GM19397 (cell line): Measurements from ENCODE around the gene TCF20.

ENCODE experiments used
- ATAC-seq: cut with Tn5 transposase; IDR thresholded peaks from one replicate; pipeline ENCODE4 v1.9.1; 2021; ENCODE audit warnings: mild to moderate bottlenecking, moderate library complexity; ENCODE audit not compliant: unreplicated experiment

The TCF20 gene

GRCh38 chr22:42270510-42271190 is at the start of gene TCF20:
TCF20 (minus strand) TSS chr22:42270653; CDS start chr22:42215305, 55,348 bp downstream.
- ATAC-seq = peak; percentile 61

- ATAC-seq = no peak
Measured at GRCh38 chr22:42319386-42319785, 48.9 kb upstream of the TCF20 start.

- ATAC-seq = no peak
Measured at GRCh38 chr22:42318967-42319366, 48.5 kb upstream of the TCF20 start.

- no peak for ATAC-seq
Measured at GRCh38 chr22:42317691-42318547, 47.5 kb upstream of the TCF20 start.

- ATAC-seq = no peak
Measured at GRCh38 chr22:42317008-42317407, 46.6 kb upstream of the TCF20 start.

- ATAC-seq = no peak
Measured at GRCh38 chr22:42315392-42315756, 44.9 kb upstream of the TCF20 start.

GRCh38 chr22:42314709-42315391 is 44.4 kb upstream of the TCF20 start:
- ATAC-seq = no peak

- no peak for ATAC-seq
Measured at GRCh38 chr22:42313804-42314581, 43.5 kb upstream of the TCF20 start.

- ATAC-seq = no peak
Measured at GRCh38 chr22:42313204-42313603, 42.8 kb upstream of the TCF20 start.

- no peak for ATAC-seq
Measured at GRCh38 chr22:42310291-42311015, 40.0 kb upstream of the TCF20 start.

- ATAC-seq = no peak
Measured at GRCh38 chr22:42309865-42310264, 39.4 kb upstream of the TCF20 start.

- no peak for ATAC-seq
Measured at GRCh38 chr22:42308892-42309468, 38.5 kb upstream of the TCF20 start.

- no peak for ATAC-seq
Measured at GRCh38 chr22:42307806-42308563, 37.5 kb upstream of the TCF20 start.

- ATAC-seq = no peak
Measured at GRCh38 chr22:42306010-42306409, 35.6 kb upstream of the TCF20 start.

GRCh38 chr22:42304324-42304790 is 33.9 kb upstream of the TCF20 start:
- no peak for ATAC-seq

GRCh38 chr22:42303396-42304323 is 33.2 kb upstream of the TCF20 start:
- ATAC-seq = no peak

GRCh38 chr22:42301742-42302102 is 31.3 kb upstream of the TCF20 start:
- no peak for ATAC-seq
